NCI-H510A treated with DMSO at 0.1 percent for 48 hours (cell line): Measurements from ENCODE around the gene RCC2.
A peak's percentile ranks its signal among the peaks of the same experiment; 100 is the strongest.

ENCODE experiments used
- DNase-seq: peaks from one replicate; lab custom pipeline; 2025; lab: John Stamatoyannopoulos, UW

RCC2 gene

GRCh38 chr1:17442841-17443240, 3.4 kb upstream of the RCC2 start:
- DNase-seq = no peak

- no peak for DNase-seq
Measured at GRCh38 chr1:17441993-17442357, 2.5 kb upstream of the RCC2 start.

GRCh38 chr1:17441265-17441992, 2.0 kb upstream of the RCC2 start:
- DNase-seq = peak; percentile 47

GRCh38 chr1:17440827-17441168, 1.3 kb upstream of the RCC2 start:
- DNase-seq = no peak

GRCh38 chr1:17440074-17440826, 773 bp upstream of the RCC2 start:
- DNase-seq = no peak

- peak; percentile 33 for DNase-seq
Measured at GRCh38 chr1:17438318-17439249, 893 bp downstream of the RCC2 start.

- DNase-seq = no peak
Measured at GRCh38 chr1:17437580-17438317, 1.7 kb downstream of the RCC2 start.

GRCh38 chr1:17437260-17437579, 2.3 kb downstream of the RCC2 start:
- no peak for DNase-seq

- no peak for DNase-seq
Measured at GRCh38 chr1:17436380-17437174, 2.9 kb downstream of the RCC2 start.

- no peak for DNase-seq
Measured at GRCh38 chr1:17434601-17435000, 4.9 kb downstream of the RCC2 start.

GRCh38 chr1:17434016-17434415, 5.5 kb downstream of the RCC2 start:
- no peak for DNase-seq

- no peak for DNase-seq
Measured at GRCh38 chr1:17433261-17433660, 6.2 kb downstream of the RCC2 start.

GRCh38 chr1:17432412-17432811, 7.1 kb downstream of the RCC2 start:
- no peak for DNase-seq

GRCh38 chr1:17429183-17429582, 10.3 kb downstream of the RCC2 start:
- DNase-seq = no peak

- no peak for DNase-seq
Measured at GRCh38 chr1:17427696-17428660, 11.5 kb downstream of the RCC2 start.

- no peak for DNase-seq
Measured at GRCh38 chr1:17425806-17426600, 13.5 kb downstream of the RCC2 start.

- DNase-seq = no peak
Measured at GRCh38 chr1:17423781-17424245, 15.7 kb downstream of the RCC2 start.

GRCh38 chr1:17422461-17422860, 17.0 kb downstream of the RCC2 start:
- DNase-seq = no peak

GRCh38 chr1:17420391-17420918, 19.0 kb downstream of the RCC2 start:
- DNase-seq = no peak
